GM12892 (cell line): Measurements from ENCODE around the gene STK39.

Experiments used
- POLR2A ChIP-seq: IDR thresholded peaks from 2 replicates; pipeline ENCODE4 v1.6.1; 2011; ENCODE audit warnings: low read depth, low read length, control low read depth
- POLR2AphosphoS5 ChIP-seq: IDR thresholded peaks from 2 replicates; pipeline ENCODE4 v1.6.1; 2011; ENCODE audit warnings: low read depth, low read length, control low read depth
- TAF1 ChIP-seq: IDR thresholded peaks from 2 replicates; pipeline ENCODE4 v1.6.1; 2011; ENCODE audit warnings: low read depth, mild to moderate bottlenecking, control low read depth, low read length, borderline replicate concordance

- TF ChIP-seq TAF1 (no peak), POLR2A (no peak), POLR2AphosphoS5 (no peak)
Observed at GRCh38 chr2:168246072-168246482, 1.3 kb downstream of the STK39 start.
